Hematopoietic multipotent progenitor cell treated with erythropoietin and hydrocortisone succinate and interleukin-3 and kit ligand, for 17 days (in vitro differentiated cells): Measurements from ENCODE around the gene CCDC27.
A peak's percentile ranks its signal among the peaks of the same experiment; 100 is the strongest.

Source experiments
- DNase-seq: peaks from one replicate; pipeline ENCODE4 v3.0.0-alpha.2; 2015; ENCODE audit warnings: low spot score

The CCDC27 gene

GRCh38 chr1:3759796-3760195, 7.5 kb downstream of the CCDC27 start:
- DNase-seq = peak; percentile 70

GRCh38 chr1:3761296-3762010, 9.2 kb downstream of the CCDC27 start:
- DNase-seq = no peak

GRCh38 chr1:3762151-3762872, 10.1 kb downstream of the CCDC27 start:
- DNase-seq = no peak

- DNase-seq = no peak
These were observed 10.6 kb downstream of the CCDC27 start for GRCh38 chr1:3762873-3763228.

- DNase-seq = no peak
These were observed 11.3 kb downstream of the CCDC27 start for GRCh38 chr1:3763351-3764125.

GRCh38 chr1:3767328-3767925, 15.2 kb downstream of the CCDC27 start:
- no peak for DNase-seq

GRCh38 chr1:3768811-3769390, 16.7 kb downstream of the CCDC27 start:
- no peak for DNase-seq

- DNase-seq = no peak
These were observed 18.0 kb downstream of the CCDC27 start for GRCh38 chr1:3770047-3770765.

GRCh38 chr1:3771108-3772026, 19.1 kb downstream of the CCDC27 start:
- no peak for DNase-seq

- DNase-seq = peak; percentile 88
These were observed 19.9 kb downstream of the CCDC27 start for GRCh38 chr1:3772027-3772714.

GRCh38 chr1:3772715-3773571, 20.7 kb downstream of the CCDC27 start, which contains the start of gene SMIM1:
Gene SMIM1 (plus strand): TSS chr1:3772749. CDS start chr1:3775374, 2,625 bp downstream.
- peak; percentile 51 for DNase-seq

- peak; percentile 51 for DNase-seq
These were observed 21.5 kb downstream of the CCDC27 start for GRCh38 chr1:3773572-3774275.

GRCh38 chr1:3774276-3774945, 22.2 kb downstream of the CCDC27 start:
- peak; percentile 46 for DNase-seq

- peak; percentile 78 for DNase-seq
These were observed 22.8 kb downstream of the CCDC27 start for GRCh38 chr1:3774946-3775489.

GRCh38 chr1:3775490-3776230, 23.4 kb downstream of the CCDC27 start:
- peak; percentile 88 for DNase-seq

GRCh38 chr1:3776231-3776961, 24.1 kb downstream of the CCDC27 start:
- DNase-seq = no peak
